Measurements from ENCODE around the gene SLC35F4.

Gene SLC35F4

GRCh38 chr14:57823015-57823660 is 42.8 kb downstream of the SLC35F4 start:
- TF ChIP-seq TCF12 (IDR thresholded peaks at IDR 0.05; ENCODE audit: low read depth) (no peak), NFIC (IDR thresholded peaks at IDR 0.05) (no peak), CREB1 (IDR thresholded peaks at IDR 0.05; ENCODE audit: low read depth) (no peak), TEAD4 (IDR thresholded peaks at IDR 0.05) (no peak), REST (IDR thresholded peaks at IDR 0.05; ENCODE audit: low read depth) (no peak), RAD21 (IDR thresholded peaks at IDR 0.05; ENCODE audit: low read depth) (no peak), USF1 (IDR thresholded peaks at IDR 0.05) (no peak), CEBPB (IDR thresholded peaks at IDR 0.05) (no peak), MAX (IDR thresholded peaks at IDR 0.05) (no peak), TAF1 (IDR thresholded peaks at IDR 0.05; ENCODE audit: low read depth) (no peak), EP300 (IDR thresholded peaks at IDR 0.05; ENCODE audit: borderline replicate concordance) (no peak), FOXM1 (IDR thresholded peaks at IDR 0.05; ENCODE audit: borderline replicate concordance, low read depth) (no peak), ZBTB7A (IDR thresholded peaks at IDR 0.05; ENCODE audit: low read depth) (no peak), EGR1 (IDR thresholded peaks at IDR 0.05) (no peak), YY1 (IDR thresholded peaks at IDR 0.05; ENCODE audit: low read depth) (no peak)

GRCh38 chr14:57822081-57822480 is 43.8 kb downstream of the SLC35F4 start:
- TF ChIP-seq FOXM1 (IDR thresholded peaks at IDR 0.05; ENCODE audit: borderline replicate concordance, low read depth) = no peak
- no peak for TF ChIP-seq MAX (IDR thresholded peaks at IDR 0.05)
- no peak for TF ChIP-seq REST (IDR thresholded peaks at IDR 0.05; ENCODE audit: low read depth)
- TF ChIP-seq NFIC (IDR thresholded peaks at IDR 0.05) = no peak

- TF ChIP-seq TAF1 (IDR thresholded peaks at IDR 0.05; ENCODE audit: low read depth) (no peak), CREB1 (IDR thresholded peaks at IDR 0.05; ENCODE audit: low read depth) (no peak), REST (IDR thresholded peaks at IDR 0.05; ENCODE audit: low read depth) (no peak), EP300 (IDR thresholded peaks at IDR 0.05; ENCODE audit: borderline replicate concordance) (no peak), MAX (IDR thresholded peaks at IDR 0.05) (no peak), EGR1 (IDR thresholded peaks at IDR 0.05) (no peak), TEAD4 (IDR thresholded peaks at IDR 0.05) (no peak)
These were observed 45.3 kb downstream of the SLC35F4 start for GRCh38 chr14:57820581-57820980.

- TF ChIP-seq ZBTB7A (IDR thresholded peaks at IDR 0.05; ENCODE audit: low read depth) (no peak), FOXM1 (IDR thresholded peaks at IDR 0.05; ENCODE audit: borderline replicate concordance, low read depth) (no peak), NFIC (IDR thresholded peaks at IDR 0.05) (no peak), TCF12 (IDR thresholded peaks at IDR 0.05; ENCODE audit: low read depth) (no peak), CREB1 (IDR thresholded peaks at IDR 0.05; ENCODE audit: low read depth) (no peak), MAX (IDR thresholded peaks at IDR 0.05) (no peak), YY1 (IDR thresholded peaks at IDR 0.05; ENCODE audit: low read depth) (no peak), CEBPB (IDR thresholded peaks at IDR 0.05) (no peak), EP300 (IDR thresholded peaks at IDR 0.05; ENCODE audit: borderline replicate concordance) (no peak), RAD21 (IDR thresholded peaks at IDR 0.05; ENCODE audit: low read depth) (no peak), USF1 (IDR thresholded peaks at IDR 0.05) (no peak), REST (IDR thresholded peaks at IDR 0.05; ENCODE audit: low read depth) (no peak), TEAD4 (IDR thresholded peaks at IDR 0.05) (no peak), EGR1 (IDR thresholded peaks at IDR 0.05) (no peak), TAF1 (IDR thresholded peaks at IDR 0.05; ENCODE audit: low read depth) (no peak)
These were observed 47.4 kb downstream of the SLC35F4 start for GRCh38 chr14:57818511-57818910.

All from Ishikawa (cell line).